IMR-90 (cell line): ENCODE data around the gene C11orf68. TPM values are rescaled to one million over a fixed set of nuclear protein-coding genes. Genes with fewer than 3 reads are reported as not detected.

Experiments used
- ATAC-seq: fragments of 200-7000 bp; cut with Tn5 transposase; 2 replicates; pipeline ENCODE4 v1.9.1; 2020; ENCODE audit warnings: low read depth, mild to moderate bottlenecking, moderate library complexity
- BruUV-seq: library from RNA; stranded (reverse); fragments of 400-500 nt; replicated peaks from 2 replicates; lab custom pipeline; 2021; lab: Mats Ljungman, UMichigan
- CTCF ChIA-PET: fragments of 300-600 bp; formaldehyde crosslinking; extraction: SDS; loops from one replicate; lab custom pipeline; 2021; ENCODE audit warnings: antibody characterized with exemption; lab: Yijun Ruan, JAX
- POLR2A ChIA-PET: fragments of 300-600 bp; sonication (Branson Sonifier 250); formaldehyde crosslinking; loops from one replicate; lab custom pipeline; 2022; ENCODE audit warnings: antibody characterized with exemption; ENCODE audit not compliant: unreplicated experiment; lab: Charles Lee
- DNase-seq: peaks from one replicate; pipeline ENCODE4 v3.0.0; 2013
- H2AFZ ChIP-seq: replicated peaks from 2 replicates; pipeline ENCODE3; 2013; ENCODE audit warnings: low read length, mild to moderate bottlenecking; ENCODE audit not compliant: poor library complexity
- H2AK5ac ChIP-seq: 2 replicates; pipeline ENCODE4 v1.6.1; 2013; ENCODE audit warnings: low read depth, low read length, inconsistent platforms
- H2AK9ac ChIP-seq: replicated peaks from 2 replicates; pipeline ENCODE3; 2013; ENCODE audit warnings: mild to moderate bottlenecking, low read depth, low read length, moderate library complexity; ENCODE audit not compliant: poor library complexity
- H2BK120ac ChIP-seq: 2 replicates; pipeline ENCODE4 v1.6.1; 2013; ENCODE audit warnings: low read depth, low read length, inconsistent platforms
- H2BK15ac ChIP-seq: 3 replicates; pipeline ENCODE4 v1.6.1; 2013; ENCODE audit warnings: low read depth, low read length, inconsistent platforms
- H2BK20ac ChIP-seq: 2 replicates; pipeline ENCODE4 v1.6.1; 2013; ENCODE audit warnings: low read depth, mild to moderate bottlenecking, inconsistent platforms, low read length, moderate library complexity
- H2BK5ac ChIP-seq: 2 replicates; pipeline ENCODE4 v1.6.1; 2013; ENCODE audit warnings: mild to moderate bottlenecking, low read depth, low read length, inconsistent platforms; ENCODE audit not compliant: poor library complexity, severe bottlenecking
- H3K14ac ChIP-seq: replicated peaks from 2 replicates; pipeline ENCODE4 v1.6.1; 2013; ENCODE audit warnings: low read depth, low read length, inconsistent platforms
- H3K18ac ChIP-seq: 2 replicates; pipeline ENCODE4 v1.6.1; 2013; ENCODE audit warnings: low read depth, low read length, control low read depth
- H3K23ac ChIP-seq: 2 replicates; pipeline ENCODE4 v1.6.1; 2013; ENCODE audit warnings: low read depth, low read length, inconsistent platforms
- H3K27ac ChIP-seq: 2 replicates; pipeline ENCODE4 v1.5.1; 2013; ENCODE audit warnings: mild to moderate bottlenecking, control low read depth, low read length; ENCODE audit not compliant: insufficient read depth
- H3K27me3 ChIP-seq: 2 replicates; pipeline ENCODE4 v1.6.1; 2013; ENCODE audit warnings: low read length; ENCODE audit not compliant: control insufficient read depth, insufficient read depth
- H3K36me3 ChIP-seq: 2 replicates; pipeline ENCODE4 v1.6.1; 2013; ENCODE audit warnings: low read length, mixed read lengths; ENCODE audit not compliant: control insufficient read depth, insufficient read depth
- H3K4ac ChIP-seq: 2 replicates; pipeline ENCODE4 v1.6.1; 2013; ENCODE audit warnings: low read depth, low read length, inconsistent platforms
- H3K4me1 ChIP-seq: 2 replicates; pipeline ENCODE4 v1.6.1; 2013; ENCODE audit warnings: low read length, mixed read lengths; ENCODE audit not compliant: control insufficient read depth, insufficient read depth
- H3K4me2 ChIP-seq: 2 replicates; pipeline ENCODE4 v1.6.1; 2013; ENCODE audit warnings: low read depth, mild to moderate bottlenecking, control low read depth, low read length, moderate library complexity
- H3K4me3 ChIP-seq: 2 replicates; pipeline ENCODE4 v1.5.1; 2013; ENCODE audit warnings: low read depth, mild to moderate bottlenecking, control low read depth, low read length, moderate library complexity; ENCODE audit not compliant: insufficient read depth
- H3K56ac ChIP-seq: 2 replicates; pipeline ENCODE4 v1.6.1; 2013; ENCODE audit warnings: low read length, inconsistent platforms; ENCODE audit not compliant: insufficient read depth; ENCODE audit errors: extremely low read depth
- H3K79me1 ChIP-seq, 2 experiments: 2 replicates each; pipeline ENCODE4 v1.6.1; 2013; ENCODE audit warnings: low read length in 2 of 2, inconsistent platforms in 1 of 2, low read depth in 1 of 2
- H3K9ac ChIP-seq: 2 replicates; pipeline ENCODE4 v1.6.1; 2013; ENCODE audit warnings: low read depth, low read length, control low read depth
- H3K9me1 ChIP-seq: 2 replicates; pipeline ENCODE4 v1.6.1; 2013; ENCODE audit warnings: low read length, inconsistent platforms; ENCODE audit not compliant: insufficient read depth
- H3K9me3 ChIP-seq: 2 replicates; pipeline ENCODE4 v1.6.1; 2013; ENCODE audit warnings: low read length; ENCODE audit not compliant: control insufficient read depth, insufficient read depth
- H4K20me1 ChIP-seq: 2 replicates; pipeline ENCODE4 v1.6.1; 2013; ENCODE audit warnings: low read length, inconsistent platforms; ENCODE audit not compliant: insufficient read depth
- H4K5ac ChIP-seq: 2 replicates; pipeline ENCODE4 v1.6.1; 2013; ENCODE audit warnings: mild to moderate bottlenecking, low read depth, low read length, control low read depth
- H4K8ac ChIP-seq, 2 experiments: 2 replicates each; pipeline ENCODE4 v1.6.1; 2013; ENCODE audit warnings: low read depth in 2 of 2, low read length in 2 of 2, control low read depth in 1 of 2, inconsistent platforms in 1 of 2
- H4K91ac ChIP-seq: 2 replicates; pipeline ENCODE4 v1.6.1; 2013; ENCODE audit warnings: low read depth, low read length, inconsistent platforms; ENCODE audit not compliant: insufficient read depth
- BHLHE40 ChIP-seq: fragments of 150-350 bp; IDR thresholded peaks from 2 replicates; pipeline ENCODE4 v1.6.1; 2016; ENCODE audit warnings: mild to moderate bottlenecking, low read depth, low read length
- CEBPB ChIP-seq: IDR thresholded peaks from 2 replicates; pipeline ENCODE4 v1.6.1; 2012; ENCODE audit warnings: low read depth, low read length, improper control_type of control experiment
- ELK1 ChIP-seq: fragments of 150-350 bp; IDR thresholded peaks from 2 replicates; pipeline ENCODE4 v1.6.1; 2016; ENCODE audit warnings: low read depth, mild to moderate bottlenecking, low read length, moderate library complexity, borderline replicate concordance
- FOS ChIP-seq: fragments of 150-350 bp; IDR thresholded peaks from 2 replicates; pipeline ENCODE4 v1.6.1; 2016; ENCODE audit warnings: low read depth, low read length
- MAZ ChIP-seq: IDR thresholded peaks from 2 replicates; pipeline ENCODE4 v1.6.1; 2012; ENCODE audit warnings: low read depth, mild to moderate bottlenecking, low read length, improper control_type of control experiment, moderate library complexity, borderline replicate concordance
- NFE2L2 ChIP-seq: fragments of 150-350 bp; IDR thresholded peaks from 2 replicates; pipeline ENCODE4 v1.6.1; 2016; ENCODE audit warnings: low read depth, mild to moderate bottlenecking, low read length
- POLR2A ChIP-seq: IDR thresholded peaks from 2 replicates; pipeline ENCODE4 v1.6.1; 2012; ENCODE audit warnings: mild to moderate bottlenecking, low read depth, low read length
- RAD21 ChIP-seq: IDR thresholded peaks from 2 replicates; pipeline ENCODE4 v1.6.1; 2012; ENCODE audit warnings: low read length, improper control_type of control experiment
- RCOR1 ChIP-seq: IDR thresholded peaks from 2 replicates; pipeline ENCODE4 v1.6.1; 2012; ENCODE audit warnings: mild to moderate bottlenecking, low read length, improper control_type of control experiment; ENCODE audit not compliant: insufficient replicate concordance
- RFX5 ChIP-seq: IDR thresholded peaks from 2 replicates; pipeline ENCODE4 v1.8.0; 2012; ENCODE audit warnings: low read depth, mild to moderate bottlenecking, low read length, moderate library complexity
- WGBS, 2 experiments: methylation state at CpG; one replicate each; pipeline versions ENCODE4 v1.1.5 to v1.1.7; 2013; ENCODE audit warnings: missing lambda C conversion rate in 2 of 2; ENCODE audit not compliant: insufficient read length in 1 of 2; ENCODE audit errors: extremely low coverage in 2 of 2; 5-methylcytosine and 5-hydroxymethylcytosine counted together
- dilution Hi-C: fragments of 300-500 bp; cut with HindIII; formaldehyde crosslinking; loops from one replicate; pipeline ENCODE4 v1.14.3; 2018; ENCODE audit warnings: low sequenced_read_pairs; ENCODE audit not compliant: unreplicated experiment
- in situ Hi-C: fragments of 300-500 bp; cut with MboI; formaldehyde crosslinking; loops from 3 replicates; pipeline ENCODE4 v1.14.3; 2019; ENCODE audit warnings: low sequenced_read_pairs, inconsistent platforms, mixed read lengths
- intact Hi-C: fragments of 100-400 bp; cut with micrococcal nuclease; formaldehyde crosslinking; loops from 2 replicates; pipeline ENCODE4 v1.10.0; 2022
- polyA plus RNA-seq, 3 experiments: library from polyadenylated mRNA; depleted of rRNA; stranded (reverse); fragments of >200 nt; gene quantifications; 2 replicates each; pipeline ENCODE4 v1.2.3, GENCODE V29; 2012; ENCODE audit warnings: low replicate concordance in 1 of 3
- total RNA-seq: library from RNA; depleted of rRNA; stranded (reverse); fragments of >200 nt; gene quantifications from 2 replicates; pipeline ENCODE4 v1.2.3, GENCODE V29; 2012

Gene C11orf68
- total and polyA plus RNA-seq, 2 of the 4 experiments (the other 2 are of a cell fraction) = 20.3 to 104 TPM

GRCh38 chr11:65885808-65886536 lies 32.9 kb downstream of the C11orf68 start:
- dilution Hi-C loops = no loop called here
- no peak overlapping the region for H2BK15ac ChIP-seq
- no peak overlapping the region for H3K9ac ChIP-seq
- in situ Hi-C loops = no loop called here
- no peak overlapping the region for H3K27ac ChIP-seq
- H2AFZ ChIP-seq = no peak overlapping the region
- peaks cover under 1% of the 10 kb centered on the region; the same call in 1 of the 2 replicates for H3K9me1 ChIP-seq
- no peak for ATAC-seq
- H2BK120ac ChIP-seq = no peak overlapping the region
- WGBS, 2 experiments = 92% methylated on average over 2 of the region's 12 CpGs; no CpG with 5 or more reads in 1 of the 2 experiments
- H4K5ac ChIP-seq = no peak overlapping the region
- no TSS peak for BruUV-seq
- no peak overlapping the region for H4K8ac ChIP-seq
- peaks cover 26% of the 10 kb centered on the region for H4K20me1 ChIP-seq
- no peak overlapping the region for H4K91ac ChIP-seq
- TF ChIP-seq CEBPB = no peak
- no peak for TF ChIP-seq MAZ
- no peak for TF ChIP-seq RCOR1
- no peak for TF ChIP-seq RFX5
- no peak for TF ChIP-seq RAD21
- no peak for TF ChIP-seq FOS
- TF ChIP-seq NFE2L2 = no peak
- TF ChIP-seq BHLHE40 = no peak
- TF ChIP-seq POLR2A = no peak
- no peak for TF ChIP-seq ELK1
- POLR2A ChIA-PET = interaction anchor here (0.7 kb wide), 1 partner anchor 28 kb away, joined by 15 read pairs; no protein-coding TSS in a partner anchor
- CTCF ChIA-PET = interaction anchor here (1.4 kb wide), 1 partner anchor 12 kb away, joined by 3 read pairs; no protein-coding TSS in a partner anchor
- intact Hi-C loops = no loop called here
- H3K4me3 ChIP-seq = no peak overlapping the region
- H3K27me3 ChIP-seq = no peaks in the 10 kb centered on the region
- H3K4me2 ChIP-seq = no peak overlapping the region
- H3K56ac ChIP-seq = no peak overlapping the region
- no peak overlapping the region for H3K4ac ChIP-seq
- H2BK5ac ChIP-seq = no peak overlapping the region
- H2AK9ac ChIP-seq = no peak overlapping the region
- H3K14ac ChIP-seq = no peak overlapping the region
- peaks cover 40% of the 10 kb centered on the region for H3K36me3 ChIP-seq
- H3K23ac ChIP-seq = no peak overlapping the region
- H3K9me3 ChIP-seq = no peaks in the 10 kb centered on the region
- no peak overlapping the region for H2AK5ac ChIP-seq
- no peak for DNase-seq
- peaks cover 9% of the 10 kb centered on the region for H3K4me1 ChIP-seq
- peaks cover 9 to 58% of the 10 kb centered on the region in 2 experiments for H3K79me1 ChIP-seq
- no peak overlapping the region for H3K18ac ChIP-seq
- no peak overlapping the region for H2BK20ac ChIP-seq
